ENCODE measurements around the gene TMEM232. TPM values are rescaled to one million over a fixed set of nuclear protein-coding genes. Genes with fewer than 3 reads are reported as not detected.

The TMEM232 gene
- total RNA-seq, 2 donors from 2014 or later: 2.4 to 2.5 TPM

DNA sequence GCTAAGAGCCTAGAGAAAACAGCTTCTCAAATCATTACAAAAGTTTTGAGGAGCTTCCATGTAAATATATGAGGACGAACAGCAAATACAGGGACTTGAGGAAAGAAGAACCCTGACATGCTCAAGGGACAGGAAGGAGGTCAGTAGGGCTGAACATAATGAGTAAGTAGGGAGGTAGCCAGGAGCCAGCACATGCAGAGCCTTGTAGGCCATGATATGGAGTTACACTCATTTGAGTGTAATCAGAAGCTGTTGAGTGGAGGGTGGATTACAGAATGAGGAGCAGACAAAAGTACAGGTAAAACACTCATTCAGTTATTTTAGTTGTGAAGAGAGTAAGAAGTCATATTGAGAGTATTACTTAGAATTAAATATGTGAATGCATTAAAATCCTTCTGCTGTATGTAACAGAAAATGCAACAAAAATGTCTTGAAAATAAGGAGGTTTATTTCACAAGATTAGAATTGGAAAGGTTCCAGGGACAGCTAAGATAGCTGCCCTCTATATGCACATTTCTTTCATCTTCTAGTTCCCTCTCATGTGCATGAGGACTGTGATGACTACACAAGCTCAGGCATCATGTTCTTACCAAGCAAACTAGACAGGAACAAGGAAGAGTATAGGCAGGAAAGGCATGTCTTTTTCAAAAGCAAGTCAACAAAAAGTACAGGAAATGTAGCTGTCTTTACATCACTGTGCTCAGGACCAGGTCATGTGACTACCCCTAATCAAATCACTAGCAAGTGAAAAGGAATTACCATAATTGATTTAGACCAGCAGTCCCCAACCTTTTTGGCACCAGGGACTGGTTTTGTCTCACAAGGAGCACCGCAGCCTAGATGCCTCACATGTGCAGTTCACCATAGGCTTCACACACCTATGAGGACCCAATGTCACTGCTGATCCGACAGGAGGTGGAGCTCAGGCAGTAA is 87.2 kb downstream of the TMEM232 start:
- intact Hi-C loops (cut with DNase I): no loop called here
- no peak for DNase-seq (ENCODE audit: low spot score)

DNA sequence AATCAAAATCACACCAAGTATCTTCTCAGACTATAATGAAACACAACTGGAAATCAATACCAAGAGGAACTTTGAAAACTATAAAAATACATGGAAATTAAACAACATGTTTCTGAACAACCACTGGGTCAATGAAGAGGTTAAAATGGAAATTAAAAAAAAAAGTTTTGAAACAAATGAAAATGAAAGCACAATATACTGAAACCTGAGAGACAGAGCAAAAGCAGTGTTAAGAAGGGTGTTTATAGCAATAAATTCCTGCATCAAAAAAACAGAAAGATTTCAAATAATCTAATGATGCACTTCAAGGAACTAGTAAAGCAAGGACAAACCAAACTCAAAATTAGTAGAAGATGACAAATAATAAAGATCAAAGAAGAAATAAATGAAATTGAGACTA is 92.0 kb downstream of the TMEM232 start:
- no peak for DNase-seq (ENCODE audit: low spot score)
- intact Hi-C loops (cut with DNase I): no loop called here

DNA sequence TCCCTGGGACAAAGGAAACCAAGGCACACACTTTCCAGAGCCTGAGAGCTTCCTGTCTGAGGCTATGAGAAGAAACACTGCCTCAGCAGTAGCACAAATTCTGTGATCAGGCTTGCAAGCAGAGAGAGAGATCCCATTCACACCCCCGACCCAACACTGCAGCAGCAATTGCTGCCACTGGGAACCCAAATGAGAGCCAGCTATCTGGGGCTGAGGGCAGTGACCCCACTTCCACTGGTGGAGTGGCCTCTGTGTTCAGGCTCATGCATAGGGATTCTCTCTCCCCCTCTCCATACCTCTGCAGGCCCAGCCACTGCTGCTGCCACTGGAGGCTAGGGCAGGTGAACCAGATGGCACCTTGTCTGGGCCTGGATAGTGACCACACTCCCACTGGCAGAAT is 95.2 kb downstream of the TMEM232 start:
- DNase-seq (ENCODE audit: low spot score): no peak
- intact Hi-C loops (cut with DNase I): no loop called here

DNA sequence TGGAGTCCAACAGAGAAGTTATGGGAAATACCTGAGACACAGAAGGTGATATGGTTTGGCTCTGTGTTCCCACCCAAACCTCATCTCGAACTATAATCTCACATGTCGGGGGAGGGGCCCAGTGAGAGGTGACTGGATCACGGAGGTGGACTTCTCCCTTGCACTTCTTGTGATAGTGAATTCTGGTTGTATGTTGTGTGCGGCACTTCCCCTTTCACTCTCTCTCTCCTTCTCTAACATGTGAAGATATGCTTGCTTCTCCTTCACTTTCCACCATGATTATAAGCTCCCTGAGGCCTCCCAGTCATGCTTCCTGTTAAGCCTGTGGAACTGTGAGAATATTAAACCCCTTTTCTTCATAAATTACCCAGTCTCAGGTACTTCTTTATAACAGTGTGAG is 96.1 kb downstream of the TMEM232 start:
- intact Hi-C loops (cut with DNase I): no loop called here

DNA sequence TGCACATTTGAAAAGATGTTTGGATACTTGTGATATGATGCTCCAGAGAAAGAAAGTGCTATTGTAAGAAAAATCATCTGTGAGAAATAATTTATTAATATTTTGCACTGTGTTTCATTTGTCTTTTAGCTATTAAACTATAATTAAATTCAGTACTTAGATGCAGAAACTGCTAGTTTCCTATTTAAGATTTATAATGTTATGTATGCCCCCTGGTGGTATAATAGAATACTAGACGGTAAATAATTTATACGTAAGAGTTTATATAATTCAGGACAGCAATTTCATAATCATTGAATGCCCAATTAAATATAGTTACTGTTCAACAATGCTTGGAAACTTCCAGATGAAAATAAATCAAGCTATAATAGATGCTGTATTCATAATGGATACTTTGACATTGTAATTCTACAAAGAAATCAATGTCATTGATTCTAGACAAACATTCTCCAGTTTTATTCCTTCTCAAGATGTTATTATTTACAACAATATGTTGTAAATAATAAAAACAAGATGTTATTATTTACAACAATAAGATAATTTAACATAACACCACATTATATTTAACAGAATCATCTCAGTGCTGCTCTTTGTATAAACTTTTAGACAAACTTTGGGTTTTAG is 101.0 kb downstream of the TMEM232 start:
- intact Hi-C loops (cut with DNase I): no loop called here
- DNase-seq (ENCODE audit: low spot score): no peak

More for the DNA sequence above, 96.1 kb downstream of the TMEM232 start:
- no peak for DNase-seq (ENCODE audit: low spot score)

DNA sequence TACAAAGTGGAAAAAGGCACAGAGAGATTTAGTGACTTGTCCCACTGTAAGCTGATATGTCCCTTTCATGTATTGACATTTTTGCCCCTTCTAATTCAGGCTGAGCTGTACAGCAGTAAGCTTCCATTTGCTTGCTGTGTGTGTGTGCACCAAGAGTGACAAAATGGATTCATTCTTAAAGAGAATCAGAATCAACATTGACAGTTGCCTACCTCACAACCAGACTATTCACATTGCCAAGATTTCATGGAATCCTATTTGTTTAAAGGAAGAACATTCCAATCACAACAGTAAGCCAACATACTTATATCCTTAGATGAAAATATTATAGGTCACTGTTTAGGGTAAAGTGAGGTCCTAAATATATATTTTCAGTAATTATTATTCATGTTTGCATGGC is 102.6 kb downstream of the TMEM232 start:
- no peak for DNase-seq (ENCODE audit: low spot score)
- intact Hi-C loops (cut with DNase I): no loop called here

DNA sequence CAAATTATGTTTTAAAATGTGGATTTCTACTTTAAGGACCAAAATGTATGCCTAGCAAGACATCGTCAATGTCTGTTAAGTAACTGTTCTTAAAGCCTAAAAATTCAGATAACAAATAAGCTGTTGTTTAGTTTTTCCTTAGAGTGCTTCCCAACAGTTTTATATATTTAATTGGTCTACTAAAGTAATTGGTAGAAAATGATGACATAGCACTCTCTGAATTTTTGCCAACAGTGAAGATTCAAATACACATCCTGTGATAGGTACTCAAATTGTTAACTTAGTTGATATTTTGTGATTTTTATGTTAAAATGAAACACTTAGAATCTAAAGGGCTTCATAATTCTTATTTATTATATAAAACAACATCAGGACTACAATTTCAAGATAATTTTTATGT is 107.5 kb downstream of the TMEM232 start:
- DNase-seq (ENCODE audit: low spot score): no peak
- intact Hi-C loops (cut with DNase I): no loop called here

DNA sequence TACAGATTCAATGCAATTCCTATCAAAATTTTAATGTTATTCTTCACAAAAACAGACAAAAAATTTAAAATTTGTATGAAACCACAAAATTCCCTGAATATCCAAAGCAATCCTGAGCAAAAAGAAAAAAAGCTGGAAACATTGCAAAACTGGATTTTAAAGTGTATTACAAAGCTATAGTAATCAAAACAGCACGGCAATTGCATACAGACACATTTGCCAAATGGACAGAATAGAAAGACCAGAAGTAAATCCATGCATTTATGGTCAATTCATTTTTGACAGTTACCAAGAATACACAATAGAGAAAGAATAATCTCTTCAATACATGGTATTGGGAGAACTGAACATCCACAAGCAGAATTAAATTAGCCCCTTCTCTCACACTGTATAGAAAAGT is 110.5 kb downstream of the TMEM232 start:
- no peak for DNase-seq (ENCODE audit: low spot score)
- intact Hi-C loops (cut with DNase I): no loop called here

DNA sequence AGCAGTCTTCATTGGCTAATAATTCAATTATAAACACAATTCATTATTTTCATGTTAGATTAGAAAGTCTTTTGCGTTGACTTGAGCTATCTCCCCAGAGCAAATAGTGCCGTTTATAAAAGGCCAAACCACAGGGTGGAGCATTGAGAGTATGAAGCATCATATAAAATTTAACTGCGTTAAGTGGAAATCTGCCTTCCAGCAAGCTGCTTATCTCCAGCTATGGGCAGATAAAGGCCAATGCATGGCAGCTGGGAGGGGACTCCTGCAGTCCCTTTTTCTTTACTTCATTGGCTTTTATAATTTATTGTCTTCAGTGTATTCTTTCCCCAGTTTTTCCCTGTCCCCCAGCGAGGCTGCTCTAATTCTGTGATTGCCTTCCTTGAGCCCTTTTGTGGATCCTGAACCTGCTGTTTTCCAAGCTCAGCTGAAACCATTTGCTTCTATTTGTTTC is 113.7 kb downstream of the TMEM232 start:
- intact Hi-C loops (cut with DNase I): no loop called here
- DNase-seq (ENCODE audit: low spot score): no peak

DNA sequence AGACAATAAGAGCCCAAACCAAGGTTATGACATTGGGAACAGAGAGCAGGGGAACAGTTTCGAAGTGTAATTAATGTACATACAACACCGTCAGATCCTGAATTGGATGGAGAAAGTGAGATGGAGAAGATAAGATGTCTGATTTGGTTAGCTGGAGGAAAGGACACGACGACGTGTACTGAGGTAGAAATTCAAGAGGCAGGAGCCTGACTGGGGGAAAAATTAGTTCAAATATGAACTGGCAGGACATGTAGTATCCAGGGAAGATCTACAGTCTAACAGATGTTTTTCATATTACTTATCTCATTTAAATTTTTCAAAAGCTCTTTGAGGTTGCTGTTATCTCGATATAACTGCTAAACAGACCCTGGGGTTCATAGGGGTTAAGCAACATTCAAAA is 114.7 kb downstream of the TMEM232 start:
- no peak for DNase-seq (ENCODE audit: low spot score)

DNA sequence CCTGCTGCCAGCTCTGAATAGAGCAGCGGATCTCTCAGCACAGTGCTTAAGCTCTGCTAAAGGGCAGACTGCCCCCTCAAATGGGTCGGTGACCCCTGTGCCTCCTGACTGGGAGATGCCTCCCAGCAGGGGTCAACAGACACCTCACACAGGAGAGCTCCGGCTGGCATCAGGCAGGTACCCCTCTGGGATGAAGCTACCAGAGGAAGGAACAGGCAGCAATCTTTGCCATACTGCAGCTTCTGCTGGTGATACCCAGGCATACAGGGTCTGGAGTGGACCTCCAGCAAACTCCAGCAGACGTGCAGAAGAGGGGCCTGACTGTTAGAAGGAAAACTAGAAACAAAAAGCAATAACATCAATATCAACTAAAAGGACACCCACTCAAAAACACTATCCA is 131.6 kb downstream of the TMEM232 start:
- DNase-seq (ENCODE audit: low spot score): peak; percentile 68
- intact Hi-C loops (cut with DNase I): no loop called here

More for the DNA sequence above, 114.7 kb downstream of the TMEM232 start:
- intact Hi-C loops (cut with DNase I): no loop called here

DNA sequence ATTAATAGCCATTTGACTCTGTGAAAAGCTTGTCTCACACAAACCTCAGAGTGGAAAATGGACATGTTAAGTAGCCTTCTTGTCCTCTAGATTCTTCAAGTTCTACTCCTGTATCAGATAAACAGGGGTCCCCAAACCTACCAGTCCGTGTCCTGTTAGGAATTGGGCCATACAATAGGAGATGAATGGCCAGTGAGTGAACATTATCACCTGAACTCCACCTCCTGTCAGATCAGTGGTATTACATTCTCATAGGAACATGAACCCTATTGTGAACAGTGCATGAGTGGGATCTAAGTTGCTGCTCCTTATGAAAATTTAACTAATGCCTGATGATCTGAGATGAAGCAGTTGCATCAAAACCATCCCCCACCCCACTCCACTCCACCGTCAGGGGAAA is 136.3 kb downstream of the TMEM232 start:
- intact Hi-C loops (cut with DNase I): no loop called here
- no peak for DNase-seq (ENCODE audit: low spot score)

DNA sequence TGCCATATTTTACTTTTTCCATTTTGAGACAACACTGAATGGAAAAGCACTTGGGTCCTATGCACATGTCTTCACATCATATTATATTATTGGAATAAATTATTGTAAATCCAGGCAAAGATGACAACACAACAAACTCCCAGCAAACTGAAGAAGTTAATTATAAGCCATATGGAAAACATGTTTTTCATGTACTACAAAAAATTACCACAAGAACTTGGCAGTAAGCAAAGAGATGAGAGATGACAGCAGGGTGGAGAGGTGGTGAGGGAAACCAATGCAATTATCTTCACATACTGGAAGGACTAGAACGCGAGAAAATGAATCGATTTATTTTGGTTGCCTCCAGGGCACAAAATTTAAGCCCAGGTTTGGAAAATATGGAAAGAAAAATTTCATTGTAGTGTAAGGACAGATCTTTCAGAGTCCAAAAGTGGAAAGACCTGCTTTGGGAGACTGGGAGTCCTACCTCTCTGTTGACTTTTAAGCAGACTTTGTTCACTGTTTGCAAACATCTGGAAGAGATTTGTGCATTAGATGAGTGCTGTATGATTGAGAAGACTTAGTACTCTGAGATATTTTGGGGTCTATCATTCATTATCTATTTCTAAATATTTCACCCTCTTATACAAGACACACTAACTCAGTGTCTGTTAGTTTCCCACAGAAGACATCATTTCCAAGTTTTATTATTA is 138.0 kb downstream of the TMEM232 start:
- no peak for DNase-seq (ENCODE audit: low spot score)
- intact Hi-C loops (cut with DNase I): no loop called here

DNA sequence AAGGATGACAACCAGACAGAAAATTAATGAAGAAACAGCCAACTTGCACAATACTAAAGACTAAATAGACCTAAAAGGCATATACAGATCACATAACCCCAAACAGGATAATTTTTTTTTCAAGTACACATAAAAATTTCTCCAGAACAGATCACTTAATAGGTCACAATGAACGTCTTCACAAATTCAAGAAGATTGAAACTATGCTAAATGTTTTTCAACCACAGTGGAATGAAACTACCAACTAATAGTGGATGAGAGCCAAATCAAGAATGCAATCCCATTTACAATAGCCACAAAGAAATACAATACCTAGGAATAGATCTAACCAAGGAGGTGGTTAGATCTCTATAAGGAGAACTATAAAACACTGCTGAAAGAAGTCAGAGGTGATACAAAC is 145.8 kb downstream of the TMEM232 start:
- DNase-seq (ENCODE audit: low spot score): no peak
- intact Hi-C loops (cut with DNase I): no loop called here

DNA sequence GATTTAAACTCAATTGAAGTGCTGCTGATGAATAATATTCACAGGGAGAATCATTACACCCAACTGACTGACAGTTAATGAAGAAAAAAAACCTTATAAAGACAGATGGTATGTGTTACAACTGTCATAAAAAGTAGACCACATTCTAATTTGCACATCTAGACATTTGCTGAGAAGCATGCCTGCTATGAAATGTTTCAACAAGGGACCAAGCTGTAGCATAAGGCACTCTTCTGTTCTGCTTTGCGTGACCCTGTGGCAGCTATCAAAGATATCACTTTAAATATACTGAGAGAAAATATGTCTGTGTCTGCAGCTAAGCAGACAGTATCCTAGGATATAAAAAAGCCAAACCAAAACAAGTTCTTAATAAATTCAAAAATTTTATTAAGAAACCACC is 153.7 kb downstream of the TMEM232 start:
- DNase-seq (ENCODE audit: low spot score): no peak
- intact Hi-C loops (cut with DNase I): no loop called here

DNA sequence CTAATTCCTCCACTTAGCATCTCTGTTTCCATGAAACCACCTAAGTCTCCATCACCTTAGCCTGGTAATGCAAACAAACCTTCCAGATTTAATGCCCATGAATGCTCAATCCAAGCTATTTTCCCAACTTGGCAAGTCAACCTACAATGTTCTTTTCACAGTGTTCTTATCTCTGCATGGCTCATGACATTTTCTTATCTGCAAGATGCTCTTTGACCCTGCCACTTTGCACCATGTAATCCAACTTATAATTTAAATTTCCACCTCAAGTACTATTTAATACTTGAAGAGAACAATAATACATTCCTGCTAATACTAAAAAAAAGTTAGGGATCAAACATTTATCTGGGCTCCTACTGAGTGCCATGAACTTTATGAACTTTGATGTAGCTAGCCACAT is 164.3 kb downstream of the TMEM232 start:
- intact Hi-C loops (cut with DNase I): no loop called here
- no peak for DNase-seq (ENCODE audit: low spot score)

DNA sequence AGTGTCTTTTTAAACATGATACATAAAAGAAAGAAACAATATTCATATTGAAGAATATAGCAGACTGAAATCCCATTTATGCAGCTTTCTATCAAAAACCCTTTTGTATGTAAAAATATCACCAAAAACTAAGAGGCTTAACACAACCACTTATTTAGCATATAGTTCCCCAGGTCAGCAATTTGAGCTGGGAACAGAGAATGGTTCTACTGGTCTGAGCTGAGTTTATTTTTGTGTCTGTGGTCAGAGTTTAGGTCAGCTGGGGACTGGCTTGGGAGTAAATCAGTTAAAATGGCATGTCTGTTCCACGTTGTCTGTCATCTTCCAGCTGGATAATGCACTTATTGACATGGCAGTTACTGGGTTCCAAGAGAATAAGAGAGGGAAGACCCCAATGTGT is 165.0 kb downstream of the TMEM232 start:
- DNase-seq (ENCODE audit: low spot score): no peak
- intact Hi-C loops (cut with DNase I): no loop called here

DNA sequence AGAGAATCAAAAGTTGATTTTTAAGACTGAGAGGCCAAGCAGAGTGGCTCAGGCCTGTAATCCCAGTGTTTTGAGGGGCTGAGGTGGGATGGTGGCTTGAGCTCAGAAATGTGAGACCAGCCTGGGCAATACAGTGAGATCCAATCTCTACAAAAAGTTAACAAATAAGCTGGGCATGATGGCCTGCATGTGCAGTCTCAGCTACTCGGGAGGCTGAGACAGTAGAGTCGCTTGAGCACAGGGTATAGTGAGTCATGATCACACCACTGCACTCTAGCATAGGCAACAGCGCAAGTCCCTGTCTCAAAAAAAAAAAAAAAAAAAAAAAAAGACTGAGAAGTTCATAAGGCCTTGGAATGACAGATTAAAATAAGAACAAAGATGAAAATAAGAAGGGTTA is 177.2 kb downstream of the TMEM232 start:
- no peak for DNase-seq (ENCODE audit: low spot score)
- intact Hi-C loops (cut with DNase I): no loop called here

DNA sequence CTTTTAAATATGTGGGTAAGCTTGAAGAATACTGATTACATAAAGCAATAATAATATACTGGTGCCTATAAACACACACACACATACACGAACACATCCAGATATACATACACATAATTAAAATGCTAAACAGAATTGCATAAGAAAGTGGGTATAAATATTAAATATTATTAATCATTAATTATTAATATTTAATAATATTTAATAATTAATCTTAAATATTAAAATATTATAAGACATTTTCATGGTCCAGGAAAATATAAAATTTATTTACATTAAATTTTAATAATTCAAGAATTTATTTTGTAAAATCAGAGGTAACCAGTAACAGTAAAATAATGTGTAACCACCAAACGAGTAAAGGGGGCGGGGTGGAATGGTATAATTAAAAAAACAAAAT is 178.3 kb downstream of the TMEM232 start:
- DNase-seq (ENCODE audit: low spot score): no peak
- intact Hi-C loops (cut with DNase I): no loop called here

DNA sequence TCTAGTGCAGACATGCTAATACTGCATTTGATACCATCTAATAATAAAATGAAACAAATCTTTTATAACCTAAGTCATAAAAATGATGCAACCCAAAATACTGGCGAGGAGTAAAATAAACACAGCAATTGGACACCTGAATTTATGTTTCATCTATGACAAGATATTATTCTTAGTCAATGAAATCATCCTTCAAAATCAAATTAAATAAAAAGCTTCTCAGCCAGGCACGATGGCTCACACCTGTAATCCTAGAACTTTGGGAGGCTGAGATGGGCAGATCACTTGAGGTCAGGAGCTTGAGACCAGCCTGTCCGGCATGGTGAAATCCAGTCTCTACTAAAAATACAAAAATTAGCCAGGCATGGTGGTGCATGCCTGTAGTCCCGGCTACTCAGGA is 179.0 kb downstream of the TMEM232 start:
- intact Hi-C loops (cut with DNase I): no loop called here
- DNase-seq (ENCODE audit: low spot score): no peak
